T-helper 1 cell treated with Interleukin-12 subunit alpha and Interleukin-12 subunit beta and Interleukin-4 antibody, amounts not matched to agents 30 μg/mL and 1 μg/mL, for 36 hours (primary cell): Measurements from ENCODE around the gene ATP9B.
"Not testable (repeated sequence)": the region's sequence is repeated elsewhere in the genome, so short reads cannot be mapped to it uniquely, and the experiment has no call there.

Experiments used
- H3K27ac Mint-ChIP-seq: one replicate; pipeline ENCODE4 v1.8.0; 2021; ENCODE audit warnings: mild to moderate bottlenecking, mixed read lengths
- H3K27me3 Mint-ChIP-seq: one replicate; pipeline ENCODE4 v1.8.0; 2021; ENCODE audit warnings: low read depth, mixed read lengths
- H3K36me3 Mint-ChIP-seq: one replicate; pipeline ENCODE4 v1.8.0; 2021; ENCODE audit warnings: low read depth, mixed read lengths
- H3K4me1 Mint-ChIP-seq: one replicate; pipeline ENCODE4 v1.8.0; 2021; ENCODE audit warnings: low read depth, mixed read lengths
- H3K4me3 Mint-ChIP-seq: one replicate; pipeline ENCODE4 v1.8.0; 2021; ENCODE audit warnings: mild to moderate bottlenecking, moderate library complexity, mixed read lengths
- H3K9me3 Mint-ChIP-seq: one replicate; pipeline ENCODE4 v1.8.0; 2021; ENCODE audit warnings: mixed read lengths

Gene ATP9B

DNA sequence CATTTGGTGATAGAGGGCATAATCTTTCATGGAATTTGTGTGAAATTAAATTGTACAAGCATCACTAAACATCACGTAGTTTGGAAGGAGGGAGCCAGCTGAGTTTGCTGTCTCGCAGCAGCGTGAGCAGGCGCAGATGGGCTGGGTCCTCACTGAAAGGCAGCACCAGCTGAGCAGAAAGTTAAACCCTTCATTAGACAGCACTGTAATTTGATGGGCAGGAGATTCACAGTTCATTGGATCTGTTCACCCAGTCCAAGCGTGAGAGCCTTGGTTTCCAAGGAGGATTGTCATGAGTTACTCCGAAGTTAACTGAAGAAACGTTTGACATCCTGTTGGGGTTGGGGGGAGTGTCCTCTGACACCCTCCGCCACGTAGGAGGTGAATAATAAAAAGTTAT lies 236.7 kb downstream of the ATP9B start:
- Mint-ChIP-seq H3K27ac (no peak overlapping the region), H3K4me1 (no peaks in the 10 kb centered on the region), H3K4me3 (no peak overlapping the region), H3K36me3 (no peaks in the 10 kb centered on the region), H3K9me3 (no peaks in the 10 kb centered on the region), H3K27me3 (no peaks in the 10 kb centered on the region)

DNA sequence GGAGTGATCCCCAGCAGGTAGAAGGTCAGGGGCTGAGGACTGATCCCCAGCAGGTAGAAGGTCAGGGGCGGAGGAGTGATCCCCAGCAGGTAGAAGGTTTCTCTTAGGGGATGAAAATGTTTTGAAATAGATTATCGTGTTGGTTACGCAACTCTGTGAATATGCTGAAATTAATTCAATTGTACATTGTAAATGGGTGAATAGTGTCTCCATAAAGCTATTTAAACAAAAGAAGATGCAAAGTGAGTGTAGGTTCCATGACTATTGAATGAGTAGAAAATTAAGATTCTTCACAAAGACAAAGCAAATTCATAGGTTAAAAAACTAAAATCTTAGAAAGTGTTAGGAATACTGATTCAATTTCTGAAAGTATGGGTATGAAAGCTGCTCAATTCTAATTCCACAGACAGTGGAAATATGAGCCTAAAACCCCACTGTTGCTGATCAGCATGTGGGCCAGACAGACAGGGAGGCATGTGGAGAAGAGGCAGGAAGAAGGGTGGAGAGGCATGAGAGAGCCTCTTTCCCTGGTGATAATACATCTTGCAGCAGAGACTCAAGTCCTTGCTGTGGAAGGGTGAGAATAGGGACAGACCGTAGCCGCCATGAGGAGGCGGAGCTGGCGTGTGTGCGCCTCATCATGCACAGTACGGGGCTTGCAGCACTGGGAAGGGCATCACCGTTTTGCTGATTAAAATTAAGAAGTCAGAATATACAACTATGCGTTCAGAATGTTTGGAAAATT lies 240.6 kb downstream of the ATP9B start:
- no peaks in the 10 kb centered on the region for H3K36me3 Mint-ChIP-seq
- no peak overlapping the region for H3K4me3 Mint-ChIP-seq
- no peak overlapping the region for H3K27ac Mint-ChIP-seq
- H3K9me3 Mint-ChIP-seq: no peaks in the 10 kb centered on the region
- H3K27me3 Mint-ChIP-seq: no peaks in the 10 kb centered on the region
- no peaks in the 10 kb centered on the region for H3K4me1 Mint-ChIP-seq

DNA sequence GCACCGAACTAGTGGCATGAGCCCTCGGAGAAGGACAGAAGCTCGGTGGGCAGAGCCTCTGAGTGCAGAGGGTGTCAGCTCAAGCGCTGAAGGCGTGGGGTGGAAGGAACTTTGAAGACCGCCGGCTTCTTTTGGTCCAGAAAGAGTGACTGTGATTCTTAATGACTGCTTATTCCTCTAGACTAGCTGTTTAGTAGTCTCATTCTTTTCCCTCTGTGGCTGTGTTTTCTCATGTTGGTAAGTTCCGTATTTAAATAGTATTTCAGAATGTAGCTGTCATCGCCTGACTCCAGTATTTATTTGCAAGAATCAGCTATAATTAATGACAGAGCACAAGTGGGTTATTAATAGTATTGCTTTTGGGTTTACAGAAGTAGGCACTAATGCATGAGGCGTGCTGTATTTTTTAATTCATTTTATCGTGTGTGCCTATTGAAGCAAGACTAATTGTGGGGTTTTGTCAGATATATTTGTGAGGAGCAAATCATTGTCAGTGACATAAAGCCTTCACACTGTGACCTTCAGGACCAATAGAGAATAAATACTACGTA lies 245.7 kb downstream of the ATP9B start:
- Mint-ChIP-seq H3K4me1 (peaks cover 9% of the 10 kb centered on the region), H3K9me3 (no peaks in the 10 kb centered on the region), H3K27me3 (no peaks in the 10 kb centered on the region), H3K36me3 (no peaks in the 10 kb centered on the region), H3K4me3 (no peak overlapping the region), H3K27ac (no peak overlapping the region)

DNA sequence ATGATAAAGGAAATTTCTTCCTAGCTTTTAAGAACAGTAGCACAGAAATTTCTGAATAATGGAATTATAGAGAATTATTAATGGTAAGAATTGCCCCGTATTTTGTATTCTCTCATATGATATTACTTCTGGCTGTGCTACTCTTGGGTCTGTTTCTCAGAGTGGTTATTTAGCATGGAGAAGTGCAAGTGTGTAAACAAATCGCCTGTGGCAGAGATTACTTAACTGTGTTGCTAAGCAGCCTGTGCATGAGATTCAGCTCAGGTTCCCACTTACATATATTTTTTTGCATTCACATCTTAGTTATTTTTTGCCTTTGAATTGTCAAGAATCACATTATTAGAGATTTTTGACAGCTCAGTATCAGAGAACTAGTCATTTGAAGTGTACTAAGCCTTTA lies 246.4 kb downstream of the ATP9B start:
- no peak overlapping the region for H3K27ac Mint-ChIP-seq
- H3K9me3 Mint-ChIP-seq: no peaks in the 10 kb centered on the region
- H3K27me3 Mint-ChIP-seq: no peaks in the 10 kb centered on the region
- H3K4me3 Mint-ChIP-seq: no peak overlapping the region
- no peaks in the 10 kb centered on the region for H3K36me3 Mint-ChIP-seq
- peaks cover 9% of the 10 kb centered on the region for H3K4me1 Mint-ChIP-seq

GRCh38 chr18:79317703-79318102 lies 248.5 kb downstream of the ATP9B start:
- Mint-ChIP-seq H3K4me3 (no peak overlapping the region), H3K27ac (no peak overlapping the region), H3K27me3 (no peaks in the 10 kb centered on the region), H3K9me3 (no peaks in the 10 kb centered on the region), H3K4me1 (peaks cover 9% of the 10 kb centered on the region), H3K36me3 (no peaks in the 10 kb centered on the region)

DNA sequence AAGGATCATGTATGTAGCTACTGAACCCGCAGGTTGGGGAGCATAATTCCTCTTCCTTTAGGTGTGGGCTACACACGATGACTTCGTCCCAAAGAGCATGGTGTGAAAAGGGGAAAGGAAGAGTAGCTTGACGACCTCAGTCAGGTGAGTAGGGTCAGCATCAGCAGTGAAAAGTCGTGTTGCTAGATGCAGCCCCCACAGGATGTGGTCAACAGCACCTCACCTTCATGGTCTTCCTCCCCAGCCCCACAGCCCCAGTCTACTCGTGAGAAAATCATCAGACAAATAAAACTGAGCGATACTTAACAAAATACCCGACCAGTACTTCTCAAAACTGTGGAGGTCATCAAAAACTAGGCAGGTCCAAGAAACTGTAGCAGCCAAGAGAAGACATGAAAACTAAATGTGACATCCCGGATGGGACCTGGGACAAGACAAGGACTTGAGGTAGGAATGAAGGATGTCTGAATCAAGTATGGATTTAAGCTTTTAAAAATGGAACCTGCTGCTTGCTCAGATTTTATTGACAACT lies 249.0 kb downstream of the ATP9B start:
- no peak overlapping the region for H3K4me3 Mint-ChIP-seq
- no peaks in the 10 kb centered on the region for H3K36me3 Mint-ChIP-seq
- H3K9me3 Mint-ChIP-seq: no peaks in the 10 kb centered on the region
- H3K4me1 Mint-ChIP-seq: peaks cover 9% of the 10 kb centered on the region
- no peak overlapping the region for H3K27ac Mint-ChIP-seq
- no peaks in the 10 kb centered on the region for H3K27me3 Mint-ChIP-seq

DNA sequence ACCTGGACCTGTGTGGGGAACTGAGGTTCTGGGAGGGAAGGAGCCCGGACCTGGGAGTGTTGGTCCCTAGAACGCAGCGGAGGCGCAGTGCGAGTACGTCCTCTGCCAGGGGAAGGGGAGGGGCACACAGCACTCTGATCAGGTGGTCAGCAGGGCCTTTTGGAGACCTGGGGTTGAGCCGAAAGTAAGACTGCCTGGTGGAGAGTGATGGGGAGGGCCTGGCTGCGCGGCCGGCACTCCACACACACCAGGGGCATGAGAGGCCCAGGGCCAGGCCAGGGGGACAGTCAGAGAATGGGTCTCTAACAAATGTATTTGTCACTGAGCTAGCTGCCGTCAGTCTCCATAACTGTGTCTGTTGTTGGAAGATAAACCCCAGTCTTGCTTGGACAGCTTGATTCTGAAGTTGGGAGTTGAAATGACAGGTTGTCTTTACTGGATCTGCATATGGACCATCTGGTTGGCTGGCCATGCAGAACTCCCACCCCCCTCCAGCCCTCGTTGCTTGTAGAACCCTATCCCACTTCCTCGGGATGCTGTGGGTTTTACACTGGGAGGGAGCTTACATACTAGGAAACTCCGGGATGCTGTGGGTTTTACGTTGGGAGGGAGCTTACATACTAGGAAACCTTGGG lies 251.1 kb downstream of the ATP9B start:
- H3K4me3 Mint-ChIP-seq: no peak overlapping the region
- H3K4me1 Mint-ChIP-seq: peaks cover 9% of the 10 kb centered on the region
- no peaks in the 10 kb centered on the region for H3K36me3 Mint-ChIP-seq
- H3K27me3 Mint-ChIP-seq: no peaks in the 10 kb centered on the region
- H3K27ac Mint-ChIP-seq: no peak overlapping the region
- H3K9me3 Mint-ChIP-seq: no peaks in the 10 kb centered on the region

GRCh38 chr18:79321625-79322405 lies 252.6 kb downstream of the ATP9B start:
- H3K4me3 Mint-ChIP-seq: no peak overlapping the region
- peaks cover under 1% of the 10 kb centered on the region for H3K9me3 Mint-ChIP-seq
- peaks cover 10% of the 10 kb centered on the region for H3K4me1 Mint-ChIP-seq
- no peak overlapping the region for H3K27ac Mint-ChIP-seq
- no peaks in the 10 kb centered on the region for H3K27me3 Mint-ChIP-seq
- no peaks in the 10 kb centered on the region for H3K36me3 Mint-ChIP-seq

DNA sequence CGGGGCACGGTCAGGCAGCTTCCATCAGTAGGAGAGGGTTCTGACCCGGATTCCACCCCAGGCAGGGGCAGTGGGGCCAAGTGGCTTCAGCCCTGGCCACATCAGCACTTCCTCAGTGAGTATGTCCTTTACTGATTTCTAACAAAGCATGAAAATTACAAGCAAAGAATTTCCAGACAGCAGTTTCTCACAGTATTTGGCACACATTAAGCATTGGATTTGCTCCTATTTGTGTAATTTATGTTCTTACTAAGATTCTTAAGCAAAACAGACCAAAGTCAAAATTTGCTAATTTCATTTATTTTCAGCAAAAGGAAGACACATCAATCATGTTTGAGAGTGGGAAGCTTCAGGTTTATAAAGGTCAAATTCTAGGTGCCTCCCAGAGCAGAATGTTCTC lies 253.2 kb downstream of the ATP9B start:
- H3K4me1 Mint-ChIP-seq: peaks cover 10% of the 10 kb centered on the region
- H3K27ac Mint-ChIP-seq: no peak overlapping the region
- no peak overlapping the region for H3K4me3 Mint-ChIP-seq

DNA sequence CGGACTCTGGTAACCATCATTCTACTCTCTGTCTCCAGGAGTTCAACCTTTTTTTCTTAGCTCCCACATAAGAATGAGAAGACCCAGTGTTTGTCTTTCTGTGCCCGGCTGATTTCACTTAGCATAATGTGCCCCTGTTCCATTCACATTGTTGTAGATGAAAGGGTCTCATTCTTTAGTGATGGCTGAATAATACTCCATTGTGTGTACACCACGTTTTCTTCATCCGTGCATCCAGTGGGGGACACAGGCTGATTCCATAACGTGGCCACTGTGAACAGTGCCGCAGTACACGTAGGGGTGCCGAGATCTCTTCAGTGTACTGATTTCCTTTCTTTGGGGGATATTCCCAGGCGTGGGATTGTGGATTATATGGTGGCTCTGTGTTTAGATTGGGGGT lies 254.3 kb downstream of the ATP9B start:
- H3K4me3 Mint-ChIP-seq: no peak overlapping the region
- no peak overlapping the region for H3K27ac Mint-ChIP-seq
- H3K27me3 Mint-ChIP-seq: no peaks in the 10 kb centered on the region
- peaks cover 2% of the 10 kb centered on the region for H3K4me1 Mint-ChIP-seq
- peaks cover 8% of the 10 kb centered on the region for H3K9me3 Mint-ChIP-seq
- H3K36me3 Mint-ChIP-seq: peaks cover 3% of the 10 kb centered on the region

More for the DNA sequence above, 253.2 kb downstream of the ATP9B start:
- Mint-ChIP-seq H3K36me3 (peaks cover 3% of the 10 kb centered on the region), H3K27me3 (no peaks in the 10 kb centered on the region), H3K9me3 (peaks cover 4% of the 10 kb centered on the region)

GRCh38 chr18:79326413-79327198 lies 257.4 kb downstream of the ATP9B start:
- no peaks in the 10 kb centered on the region for H3K27me3 Mint-ChIP-seq
- H3K4me3 Mint-ChIP-seq: no peak overlapping the region
- H3K36me3 Mint-ChIP-seq: peaks cover 6% of the 10 kb centered on the region
- H3K27ac Mint-ChIP-seq: no peak overlapping the region
- H3K4me1 Mint-ChIP-seq: peaks cover 2% of the 10 kb centered on the region
- peaks cover 8% of the 10 kb centered on the region for H3K9me3 Mint-ChIP-seq

DNA sequence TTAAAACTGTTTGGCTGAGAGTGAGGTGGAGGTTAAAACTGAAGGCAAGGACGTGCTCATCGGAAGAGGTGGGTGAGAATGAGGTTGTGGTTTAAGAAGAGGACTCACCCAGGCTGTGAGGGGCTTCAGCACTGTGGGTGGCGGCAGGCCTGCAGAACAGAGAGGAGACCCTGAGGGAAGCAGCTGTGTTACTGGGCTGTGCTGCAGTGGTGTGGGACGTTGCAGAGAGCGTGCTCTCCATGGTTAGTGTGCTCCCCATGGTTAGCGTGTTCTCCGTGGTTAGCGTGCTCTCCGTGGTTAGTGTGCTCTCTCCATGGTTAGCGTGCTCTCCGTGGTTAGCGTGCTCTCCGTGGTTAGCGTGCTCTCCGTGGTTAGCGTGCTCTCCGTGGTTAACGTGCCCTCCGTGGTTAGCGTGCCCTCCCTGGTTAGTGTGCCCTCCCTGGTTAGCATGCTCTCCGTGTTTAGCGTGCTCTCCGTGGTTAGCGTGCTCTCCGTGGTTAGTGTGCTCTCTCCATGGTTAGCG lies 258.1 kb downstream of the ATP9B start:
- no peak overlapping the region for H3K4me3 Mint-ChIP-seq
- H3K4me1 Mint-ChIP-seq: peaks cover 2% of the 10 kb centered on the region
- peaks cover 8% of the 10 kb centered on the region for H3K9me3 Mint-ChIP-seq
- H3K27ac Mint-ChIP-seq: peak overlapping the region; percentile 55
- no peaks in the 10 kb centered on the region for H3K27me3 Mint-ChIP-seq
- peaks cover 6% of the 10 kb centered on the region for H3K36me3 Mint-ChIP-seq

GRCh38 chr18:79327915-79328314 lies 258.7 kb downstream of the ATP9B start:
- not testable (repeated sequence) for H3K4me1 Mint-ChIP-seq, H3K9me3 Mint-ChIP-seq, H3K27me3 Mint-ChIP-seq, H3K36me3 Mint-ChIP-seq
- H3K4me3 Mint-ChIP-seq: peak overlapping the region; percentile 21
- peak overlapping the region; percentile 24 for H3K27ac Mint-ChIP-seq

DNA sequence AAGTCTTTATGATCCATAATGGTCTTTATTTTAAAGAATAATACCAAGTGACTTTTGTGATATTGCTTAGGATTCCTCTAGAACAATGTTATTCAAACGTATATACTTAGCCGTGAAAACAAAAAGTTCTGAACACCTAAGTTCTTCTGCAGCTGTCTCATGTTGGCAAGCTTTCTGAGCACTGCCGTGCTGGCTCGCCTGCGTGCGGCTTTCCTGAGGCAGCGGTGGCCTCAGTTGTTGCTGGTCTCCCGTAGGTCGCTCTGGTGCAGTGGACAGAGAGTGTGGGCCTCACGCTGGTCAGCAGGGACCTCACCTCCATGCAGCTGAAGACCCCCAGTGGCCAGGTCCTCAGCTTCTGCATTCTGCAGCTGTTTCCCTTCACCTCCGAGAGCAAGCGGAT lies 259.7 kb downstream of the ATP9B start:
- no peak overlapping the region for H3K27ac Mint-ChIP-seq
- peaks cover 6% of the 10 kb centered on the region for H3K36me3 Mint-ChIP-seq
- peaks cover 2% of the 10 kb centered on the region for H3K4me1 Mint-ChIP-seq

More for the DNA sequence above, 259.7 kb downstream of the ATP9B start:
- Mint-ChIP-seq H3K4me3 (no peak overlapping the region), H3K27me3 (no peaks in the 10 kb centered on the region), H3K9me3 (peaks cover 8% of the 10 kb centered on the region)
